K562 (cell line): Measurements from ENCODE around the gene METRN. TPM values are rescaled to one million over a fixed set of nuclear protein-coding genes. Genes with fewer than 3 reads are reported as not detected.

Experiments used
- ARNT ChIP-seq, 2 experiments: fragments of 450-650 bp; IDR thresholded peaks; 2 replicates each; pipeline ENCODE4 v1.6.1; 2016; ENCODE audit warnings: mild to moderate bottlenecking in 1 of 2
- BCL6 ChIP-seq: fragments of 250-450 bp; sonication (Bioruptor Pico); IDR thresholded peaks from 2 replicates; pipeline ENCODE4 v1.4.0; 2020
- CBFB ChIP-seq: sonication (generic); formaldehyde crosslinking; IDR thresholded peaks from 2 replicates; pipeline ENCODE4 v1.4.0; 2020; ENCODE audit warnings: mild to moderate bottlenecking, missing genetic modification reagents
- GTF2E2 ChIP-seq: fragments of 200-800 bp; sonication (Bioruptor generic); IDR thresholded peaks from 2 replicates; pipeline ENCODE4 v1.6.1; 2016; ENCODE audit warnings: missing genetic modification characterization, missing compliant biosample characterization
- HOXB6 ChIP-seq: fragments of 250-450 bp; sonication (Bioruptor Pico); IDR thresholded peaks from 2 replicates; pipeline ENCODE4 v1.5.1; 2022; ENCODE audit warnings: mild to moderate bottlenecking, borderline replicate concordance
- KAT7 ChIP-seq: sonication (generic); formaldehyde crosslinking; IDR thresholded peaks from 2 replicates; pipeline ENCODE4 v1.8.0; 2022; ENCODE audit warnings: missing genetic modification reagents, mild to moderate bottlenecking, borderline replicate concordance
- LEF1 ChIP-seq: fragments of 450-650 bp; IDR thresholded peaks from 2 replicates; pipeline ENCODE4 v1.6.1; 2016; ENCODE audit warnings: mild to moderate bottlenecking
- MAFK ChIP-seq: IDR thresholded peaks from 2 replicates; pipeline ENCODE4 v1.6.1; 2011; ENCODE audit warnings: low read length, improper control_type of control experiment
- MTA3 ChIP-seq: fragments of 450-650 bp; formaldehyde crosslinking; IDR thresholded peaks from 2 replicates; pipeline ENCODE4 v1.6.1; 2017; ENCODE audit warnings: mild to moderate bottlenecking, borderline replicate concordance
- SMAD4 ChIP-seq: fragments of 250-450 bp; sonication (Bioruptor Pico); conservative IDR thresholded peaks from 2 replicates; pipeline ENCODE4 v1.8.0; 2021; ENCODE audit warnings: inconsistent platforms, mild to moderate bottlenecking, moderate library complexity
- SREBF2 ChIP-seq: sonication (generic); formaldehyde crosslinking; IDR thresholded peaks from 2 replicates; pipeline ENCODE4 v1.4.0; 2020; ENCODE audit warnings: mild to moderate bottlenecking, missing genetic modification reagents
- TFAM ChIP-seq: fragments of 250-450 bp; sonication (Bioruptor Pico); conservative IDR thresholded peaks from 2 replicates; pipeline ENCODE4 v1.5.0; 2021; ENCODE audit warnings: mild to moderate bottlenecking, moderate library complexity
- U2AF2 ChIP-seq: fragments of 200-400 bp; formaldehyde crosslinking; optimal IDR thresholded peaks from 2 replicates; pipeline ENCODE3; 2017; ENCODE audit warnings: low read depth, mild to moderate bottlenecking, low read length
- ZBTB17 ChIP-seq: fragments of 450-650 bp; formaldehyde crosslinking; IDR thresholded peaks from 2 replicates; pipeline ENCODE4 v1.4.0; 2020; ENCODE audit warnings: mild to moderate bottlenecking
- ZBTB5 ChIP-seq: fragments of 450-650 bp; IDR thresholded peaks from 2 replicates; pipeline ENCODE4 v1.6.1; 2017; ENCODE audit warnings: antibody characterized with exemption
- ZBTB8A ChIP-seq: fragments of 450-650 bp; IDR thresholded peaks from 2 replicates; pipeline ENCODE4 v1.6.1; 2018; ENCODE audit warnings: mild to moderate bottlenecking, moderate library complexity; ENCODE audit not compliant: partially characterized antibody
- ZFP36 ChIP-seq: fragments of 150-350 bp; IDR thresholded peaks from 2 replicates; pipeline ENCODE4 v1.6.1; 2018; ENCODE audit warnings: low read length, low read depth; ENCODE audit not compliant: partially characterized antibody
- ZNF407 ChIP-seq: fragments of 450-650 bp; IDR thresholded peaks from 2 replicates; pipeline ENCODE4 v1.6.1; 2016; ENCODE audit warnings: low read depth
- ZNF408 ChIP-seq: fragments of 250-450 bp; sonication (Bioruptor Pico); IDR thresholded peaks from 2 replicates; pipeline ENCODE4 v1.4.0; 2020; ENCODE audit warnings: low read depth, mild to moderate bottlenecking, moderate library complexity
- ZNF41 ChIP-seq: fragments of 250-450 bp; sonication (Bioruptor Pico); conservative IDR thresholded peaks from 2 replicates; pipeline ENCODE4 v1.4.0; 2020; ENCODE audit warnings: mild to moderate bottlenecking
- ZNF778 ChIP-seq: fragments of 450-650 bp; formaldehyde crosslinking; IDR thresholded peaks from 2 replicates; pipeline ENCODE4 v1.4.0; 2020; ENCODE audit warnings: mild to moderate bottlenecking, moderate library complexity
- polyA plus RNA-seq, 8 experiments: library from polyadenylated mRNA; depleted of rRNA in 4 of 8; stranded (reverse) in 5 of 8; unstranded in 3 of 8; fragments of >200 nt; fragmentation: Nextera tagmentation in 2 of 8; fragmentation: Illumina TruSeq in 1 of 8; extraction: Ambion mirVana in 2 of 8; extraction: Trizol in 1 of 8; gene quantifications; 2 replicates each; pipeline versions ENCODE4 v1.2.1 to v1.2.3, GENCODE V29; 2011 to 2014; ENCODE audit warnings: inconsistent platforms in 1 of 8, missing spikeins in 1 of 8
- total RNA-seq, 7 experiments: library from RNA; depleted of rRNA in 6 of 7; stranded (reverse); fragments of >200 nt in 6 of 7; fragmentation: Illumina TruSeq in 2 of 7; extraction: Trizol in 2 of 7; gene quantifications; 2 replicates each; pipeline versions ENCODE4 v1.2.1 to v1.2.3, GENCODE V29; 2011 to 2021; ENCODE audit warnings: low replicate concordance in 1 of 7

The METRN gene
- total and polyA plus RNA-seq, 9 of the 15 experiments (the other 6 are each of a cell fraction or from before 2014, with no cell fraction given) = 0.20 to 89.8 (median 15.4) TPM

- TF ChIP-seq ZBTB5 (no peak), ZBTB17 (CRISPR knock-in tag) (peak; percentile 84), ZNF41 (CRISPR knock-in tag) (no peak), KAT7 (CRISPR knock-in tag) (no peak), LEF1 (no peak), ZNF778 (CRISPR knock-in tag) (no peak), SREBF2 (no peak), CBFB (CRISPR knock-in tag) (no peak), HOXB6 (CRISPR knock-in tag) (no peak), ZFP36 (peak; percentile 8), ARNT (IDR thresholded peaks at IDR 0.05) (no peak), MAFK (no peak), ZNF408 (CRISPR knock-in tag) (no peak), MTA3 (peak; percentile 82; the same call in 1 of the 2 replicates), TFAM (CRISPR knock-in tag) (no peak), ZNF407 (no peak), ZBTB8A (no peak), GTF2E2 (tag) (0 out of 2 replicates have a peak, but pooled peaks have one; percentile 34), BCL6 (CRISPR knock-in tag) (no peak), U2AF2 (no peak), SMAD4 (CRISPR knock-in tag) (no peak)
Measured at GRCh38 chr16:740764-741505, 26.0 kb downstream of the METRN start, which contains the start of gene CIAO3 (continued).
